ENCODE results near the gene CFD.

The CFD gene

DNA sequence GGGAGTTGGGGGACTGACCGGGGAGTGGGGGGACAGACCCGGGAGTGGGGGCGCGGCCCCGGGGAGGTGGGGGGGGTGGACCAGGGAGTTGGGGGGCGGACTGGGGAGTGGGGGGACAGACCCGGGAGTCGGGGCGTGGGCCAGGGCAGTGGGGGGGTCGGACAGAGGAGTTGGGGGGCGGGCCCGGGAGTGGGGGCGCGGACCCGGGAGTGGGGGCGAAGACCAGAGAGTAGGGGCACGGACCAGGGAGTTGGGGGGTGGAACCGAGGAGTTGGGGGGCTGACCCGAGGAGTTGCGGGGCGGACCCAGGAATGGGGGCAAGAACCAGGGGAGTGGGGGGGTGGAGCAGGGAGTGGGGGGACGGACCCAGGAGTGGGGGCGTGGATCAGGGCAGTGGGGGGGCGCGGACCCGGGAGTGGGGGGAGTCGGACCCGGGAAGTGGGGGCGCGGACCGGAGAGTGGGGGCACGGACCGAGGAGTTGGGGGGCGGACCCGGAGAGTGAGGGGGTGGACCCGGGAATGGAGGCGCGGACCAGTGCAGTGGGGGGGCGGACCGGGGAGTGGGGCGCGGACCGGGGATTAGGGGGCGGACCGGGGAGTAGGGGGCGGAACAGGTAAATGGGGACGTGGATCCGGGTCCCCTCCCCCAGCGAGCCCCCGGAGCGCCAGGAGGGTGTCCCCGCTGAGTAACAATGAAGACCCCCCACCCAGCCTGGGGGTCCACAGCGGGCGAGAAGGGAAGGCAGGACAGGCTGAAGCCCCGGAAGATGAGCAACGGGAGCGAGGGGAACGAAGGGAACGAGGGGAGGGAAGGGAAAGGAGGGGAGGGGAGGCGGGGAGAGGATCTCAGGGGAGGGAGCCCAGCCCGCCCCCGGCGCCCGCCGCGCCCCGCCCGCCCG lies 53.0 kb downstream of the CFD start:
- no peak for DNase-seq
